Activated CD4-positive, alpha-beta memory T cell treated with anti-CD3 and anti-CD28 coated beads, Interleukin-2, amount 10 ng/mL, durations not matched to agents 7 days and 5 days (primary cell): ENCODE data around the gene CPNE2. TPM values are rescaled to one million over a fixed set of nuclear protein-coding genes. Genes with fewer than 3 reads are reported as not detected.

Experiments used
- CTCF ChIA-PET: fragments of 350-600 bp; sonication (Branson Sonifier 250); formaldehyde crosslinking; loops from one replicate; lab custom pipeline; 2021; ENCODE audit warnings: antibody characterized with exemption, inconsistent platforms; lab: Charles Lee
- POLR2A ChIA-PET: fragments of 350-600 bp; sonication (Branson Sonifier 250); formaldehyde crosslinking; loops from one replicate; lab custom pipeline; 2021; ENCODE audit warnings: antibody characterized with exemption; lab: Charles Lee
- DNase-seq: peaks from one replicate; pipeline ENCODE4 v3.0.0-alpha.2; 2020
- H3K27ac Mint-ChIP-seq: one replicate; pipeline ENCODE4 v1.8.0; 2021; ENCODE audit warnings: mild to moderate bottlenecking, mixed read lengths
- H3K27me3 Mint-ChIP-seq: one replicate; pipeline ENCODE4 v1.8.0; 2021; ENCODE audit warnings: mixed read lengths
- H3K36me3 Mint-ChIP-seq: one replicate; pipeline ENCODE4 v1.8.0; 2021; ENCODE audit warnings: low read depth, mixed read lengths
- H3K4me1 Mint-ChIP-seq: one replicate; pipeline ENCODE4 v1.8.0; 2021; ENCODE audit warnings: mixed read lengths
- H3K4me3 Mint-ChIP-seq: one replicate; pipeline ENCODE4 v1.8.0; 2021; ENCODE audit warnings: mild to moderate bottlenecking, mixed read lengths
- H3K9me3 Mint-ChIP-seq: one replicate; pipeline ENCODE4 v1.8.0; 2021; ENCODE audit warnings: mixed read lengths
- total RNA-seq, 2 experiments: library from RNA; stranded (reverse); gene quantifications; one replicate each; pipeline ENCODE4 v1.2.3, GENCODE V29; 2021

The CPNE2 gene
- total RNA-seq, 2 experiments from 2014 or later: 4.6 to 4.8 TPM

DNA sequence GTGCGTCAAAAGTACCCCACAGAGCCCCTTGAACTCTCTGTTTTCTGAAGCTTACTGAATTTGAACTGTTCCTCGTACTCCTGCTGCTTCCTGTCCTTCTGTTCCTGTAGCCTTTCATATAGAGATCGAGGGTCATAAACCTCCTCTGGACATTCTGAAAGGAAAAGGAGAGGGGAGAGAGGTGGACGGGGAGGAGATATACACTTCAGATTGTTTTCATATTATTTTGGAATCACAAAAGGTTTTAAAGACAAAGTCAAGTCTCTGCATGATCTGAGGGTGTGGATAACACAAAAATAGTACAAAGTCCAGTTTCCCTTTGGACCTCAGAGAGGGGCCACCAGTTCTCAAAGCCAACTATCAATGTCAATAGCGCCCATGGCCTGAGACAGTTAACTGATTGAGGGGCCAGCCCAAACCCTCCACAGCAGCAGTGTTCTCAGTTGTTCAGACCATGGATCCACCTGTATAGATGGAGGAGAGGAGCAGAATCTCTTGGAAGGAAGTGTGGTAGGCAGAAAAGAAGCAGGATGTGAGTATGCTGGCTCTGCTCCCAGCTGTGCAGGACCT, 80.4 kb downstream of the CPNE2 start:
- no peaks in the 10 kb centered on the region for H3K27me3 Mint-ChIP-seq
- ChIA-PET POLR2A (no interaction called here), CTCF (interaction anchor here (0.8 kb wide), 1 partner anchor 9 kb away, joined by 3 read pairs; no protein-coding TSS in a partner anchor)
- no peak for DNase-seq
- H3K4me3 Mint-ChIP-seq: no peak overlapping the region
- H3K9me3 Mint-ChIP-seq: no peaks in the 10 kb centered on the region
- H3K27ac Mint-ChIP-seq: no peak overlapping the region
- H3K36me3 Mint-ChIP-seq: peaks cover 50% of the 10 kb centered on the region
- H3K4me1 Mint-ChIP-seq: peaks cover 3% of the 10 kb centered on the region

DNA sequence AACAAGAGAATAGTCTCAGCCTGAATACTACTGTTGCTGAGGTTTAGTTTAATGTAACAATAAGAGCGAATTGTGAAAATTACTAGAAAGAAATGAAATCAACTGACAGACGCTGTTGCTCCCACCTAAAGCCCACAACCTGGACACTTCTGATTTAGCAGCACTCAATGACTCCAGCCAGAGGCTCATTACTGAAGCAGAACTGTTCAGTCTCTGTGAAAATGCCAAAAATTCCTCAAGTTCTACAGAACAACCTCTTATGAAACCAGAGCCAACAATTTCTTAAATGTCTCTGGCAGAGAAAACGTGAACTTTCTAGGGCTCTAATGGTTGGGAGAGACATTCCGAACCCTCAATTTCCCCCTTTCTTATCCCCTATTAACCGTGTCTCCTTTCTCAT, 83.5 kb downstream of the CPNE2 start:
- no peaks in the 10 kb centered on the region for H3K9me3 Mint-ChIP-seq
- no peak overlapping the region for H3K27ac Mint-ChIP-seq
- H3K4me1 Mint-ChIP-seq: peaks cover 2% of the 10 kb centered on the region
- ChIA-PET CTCF (interaction anchor here (1.1 to 1.3 kb wide), 2 partner anchors 10 to 124 kb away, joined by 3 read pairs; partner anchors contain the start of genes PSME3IP1 and RSPRY1), POLR2A (interaction anchor here (0.9 to 2.2 kb wide), 2 partner anchors 10 to 15 kb away, joined by 3 to 8 read pairs; partner anchors contain the start of genes PSME3IP1 and RSPRY1)
- H3K36me3 Mint-ChIP-seq: peaks cover 34% of the 10 kb centered on the region
- no peak overlapping the region for H3K4me3 Mint-ChIP-seq
- H3K27me3 Mint-ChIP-seq: no peaks in the 10 kb centered on the region
- DNase-seq: no peak

DNA sequence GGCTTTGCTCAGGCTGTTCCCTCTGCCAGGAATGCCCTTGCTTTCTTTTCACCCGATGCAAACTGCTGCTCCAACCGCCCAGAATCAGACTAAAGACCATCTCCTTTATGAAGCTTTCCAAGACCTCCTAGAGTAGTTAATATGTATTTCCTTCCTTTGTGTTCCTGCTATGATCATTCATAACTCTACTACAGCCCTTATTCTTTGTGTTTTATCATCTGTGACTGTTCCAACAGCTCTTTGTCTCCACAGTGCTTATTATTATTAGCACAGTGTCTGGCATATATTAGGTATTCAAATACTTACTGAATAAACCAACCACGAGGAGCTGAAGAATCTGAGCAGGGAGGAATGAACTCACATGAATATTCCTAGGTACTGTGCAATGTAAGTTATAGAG, 85.8 kb downstream of the CPNE2 start:
- POLR2A ChIA-PET: no interaction called here
- Mint-ChIP-seq H3K9me3 (no peaks in the 10 kb centered on the region), H3K36me3 (peaks cover 15% of the 10 kb centered on the region), H3K4me1 (peaks cover 11% of the 10 kb centered on the region), H3K4me3 (no peak overlapping the region), H3K27ac (no peak overlapping the region), H3K27me3 (no peaks in the 10 kb centered on the region)
- CTCF ChIA-PET: interaction anchor here (1.4 kb wide), 1 partner anchor 86 kb away, joined by 3 read pairs; the partner anchor contains the start of gene CPNE2
- DNase-seq: no peak

DNA sequence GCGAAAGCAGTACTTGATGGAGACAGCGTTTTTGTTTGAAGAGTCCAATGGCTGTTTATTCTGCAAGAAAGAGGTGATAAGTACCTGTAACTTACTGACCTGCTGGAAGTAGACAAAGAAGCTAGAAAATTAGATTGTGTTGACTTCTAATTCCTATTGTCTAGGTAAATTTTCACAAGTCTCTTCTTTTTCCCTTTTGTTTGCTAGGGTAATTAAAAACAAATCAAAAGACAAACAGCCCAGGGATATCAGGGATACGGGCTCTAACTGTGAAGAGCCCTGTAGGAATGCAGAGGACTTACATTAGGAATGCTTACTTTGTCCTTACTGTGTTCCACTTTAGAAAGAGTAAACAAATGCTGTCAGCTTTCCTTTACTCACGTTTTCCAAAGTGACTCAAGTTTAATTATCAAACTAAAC, 86.4 kb downstream of the CPNE2 start:
- Mint-ChIP-seq H3K36me3 (peaks cover 12% of the 10 kb centered on the region), H3K4me1 (peaks cover 13% of the 10 kb centered on the region), H3K4me3 (no peak overlapping the region), H3K27me3 (no peaks in the 10 kb centered on the region), H3K9me3 (no peaks in the 10 kb centered on the region), H3K27ac (no peak overlapping the region)
- ChIA-PET CTCF (interaction anchor here (1.4 kb wide), 1 partner anchor 86 kb away, joined by 3 read pairs; the partner anchor contains the start of gene CPNE2), POLR2A (no interaction called here)
- no peak for DNase-seq

DNA sequence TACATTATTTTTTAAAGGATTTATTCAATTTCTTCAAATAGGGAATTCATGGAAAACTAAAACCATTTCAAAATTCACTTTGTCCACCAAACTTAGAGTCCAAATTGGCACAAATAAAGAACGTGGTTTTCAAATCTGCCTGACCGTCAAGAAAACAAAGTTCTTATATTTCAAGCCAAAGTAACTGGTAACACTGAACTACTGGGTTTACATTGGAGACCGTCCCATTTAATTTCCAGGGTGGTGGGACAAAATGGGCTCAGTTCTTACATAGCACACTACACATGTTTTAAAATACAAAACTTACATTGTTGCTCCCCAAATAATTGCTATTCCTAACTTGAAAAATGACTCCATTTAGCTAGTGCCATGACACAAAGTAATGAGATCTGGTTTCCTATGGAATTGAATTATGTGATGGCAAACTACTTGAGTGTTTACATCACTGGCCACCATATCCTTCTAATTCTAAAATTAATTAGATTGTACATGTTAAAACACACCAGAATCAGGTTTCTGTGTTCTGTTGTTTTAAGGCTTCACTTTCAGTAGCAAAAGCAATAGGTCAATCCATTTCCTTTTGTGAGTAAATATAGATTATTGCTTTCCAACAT, 86.9 kb downstream of the CPNE2 start:
- DNase-seq: no peak

DNA sequence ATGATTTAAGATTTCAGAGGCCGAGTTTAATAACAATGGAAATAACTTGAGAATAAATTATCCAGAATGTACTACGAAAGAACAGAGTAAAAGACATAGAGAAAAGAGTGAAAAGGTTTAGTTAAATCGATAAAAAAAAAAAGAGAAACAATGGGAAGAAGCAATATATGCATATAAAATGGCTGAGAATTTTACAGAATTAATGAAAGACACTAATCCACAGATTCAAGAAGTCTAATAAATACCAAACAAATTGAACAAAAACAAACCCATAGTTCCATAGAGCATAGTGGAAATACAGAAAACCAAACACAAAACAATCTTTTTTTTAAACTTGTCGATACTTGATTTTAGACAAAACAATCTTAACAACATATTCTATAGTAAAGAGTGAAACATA, 91.7 kb downstream of the CPNE2 start:
- no peak for DNase-seq
- ChIA-PET POLR2A (interaction anchor here (1.8 kb wide), 1 partner anchor 32 kb away, joined by 7 read pairs; no protein-coding TSS in a partner anchor), CTCF (interaction anchor here (0.6 to 1.4 kb wide), 4 partner anchors 29 to 780 kb away, joined by 3 to 4 read pairs (median 3); partner anchors contain the start of gene CPNE2)
- Mint-ChIP-seq H3K27me3 (no peaks in the 10 kb centered on the region), H3K4me1 (peaks cover 45% of the 10 kb centered on the region), H3K27ac (no peak overlapping the region), H3K4me3 (peak overlapping the region; percentile 55), H3K9me3 (no peaks in the 10 kb centered on the region), H3K36me3 (peaks cover 15% of the 10 kb centered on the region)

More for the DNA sequence above, 86.9 kb downstream of the CPNE2 start:
- ChIA-PET CTCF (interaction anchor here (0.7 to 1.4 kb wide), 3 partner anchors 86 to 96 kb away, joined by 3 to 4 read pairs (median 3); partner anchors contain the start of gene CPNE2), POLR2A (no interaction called here)
- H3K36me3 Mint-ChIP-seq: peaks cover 14% of the 10 kb centered on the region
- H3K9me3 Mint-ChIP-seq: no peaks in the 10 kb centered on the region
- H3K4me3 Mint-ChIP-seq: no peak overlapping the region
- H3K27ac Mint-ChIP-seq: no peak overlapping the region
- H3K4me1 Mint-ChIP-seq: peaks cover 18% of the 10 kb centered on the region
- no peaks in the 10 kb centered on the region for H3K27me3 Mint-ChIP-seq

DNA sequence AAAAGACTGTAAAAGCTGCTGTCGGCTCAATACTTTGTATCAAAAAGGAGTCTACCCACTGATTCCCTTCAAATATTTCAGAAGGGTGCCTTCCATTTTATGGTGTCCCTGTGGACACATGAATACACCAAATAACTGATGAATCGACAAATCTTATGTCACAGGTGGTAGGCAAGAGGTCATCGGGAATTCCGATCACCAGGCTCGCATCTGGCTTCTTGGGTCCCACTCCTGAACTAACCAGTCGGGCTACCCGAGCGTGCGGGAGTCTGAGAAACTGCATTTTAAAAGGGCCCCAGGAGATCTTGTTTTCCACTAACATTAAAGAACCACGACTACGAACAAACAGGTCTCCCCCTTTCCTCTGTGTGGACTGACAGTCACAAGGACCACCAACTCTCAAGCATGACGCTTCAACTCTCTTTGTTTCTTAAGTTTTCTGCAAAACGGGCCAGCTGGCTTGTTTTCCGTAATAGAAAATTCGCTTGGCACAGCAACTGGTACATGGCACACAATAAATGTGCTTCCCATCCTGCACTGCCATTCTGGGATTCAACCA, 92.6 kb downstream of the CPNE2 start:
- ChIA-PET CTCF (interaction anchor here (0.9 to 1.4 kb wide), 3 partner anchors 44 to 232 kb away, joined by 3 to 8 read pairs (median 7); no protein-coding TSS in a partner anchor), POLR2A (interaction anchor here (0.7 to 2.3 kb wide), 23 partner anchors 10 to 559 kb away, joined by 3 to 9 read pairs (median 3); partner anchors contain the start of genes ARL2BP, CIAPIN1, COQ9 and MT1E)
- Mint-ChIP-seq H3K27me3 (no peaks in the 10 kb centered on the region), H3K27ac (peak overlapping the region; percentile 81), H3K9me3 (no peaks in the 10 kb centered on the region), H3K36me3 (peaks cover 17% of the 10 kb centered on the region), H3K4me3 (peak overlapping the region; percentile 96), H3K4me1 (peaks cover 44% of the 10 kb centered on the region)
- DNase-seq: no peak

DNA sequence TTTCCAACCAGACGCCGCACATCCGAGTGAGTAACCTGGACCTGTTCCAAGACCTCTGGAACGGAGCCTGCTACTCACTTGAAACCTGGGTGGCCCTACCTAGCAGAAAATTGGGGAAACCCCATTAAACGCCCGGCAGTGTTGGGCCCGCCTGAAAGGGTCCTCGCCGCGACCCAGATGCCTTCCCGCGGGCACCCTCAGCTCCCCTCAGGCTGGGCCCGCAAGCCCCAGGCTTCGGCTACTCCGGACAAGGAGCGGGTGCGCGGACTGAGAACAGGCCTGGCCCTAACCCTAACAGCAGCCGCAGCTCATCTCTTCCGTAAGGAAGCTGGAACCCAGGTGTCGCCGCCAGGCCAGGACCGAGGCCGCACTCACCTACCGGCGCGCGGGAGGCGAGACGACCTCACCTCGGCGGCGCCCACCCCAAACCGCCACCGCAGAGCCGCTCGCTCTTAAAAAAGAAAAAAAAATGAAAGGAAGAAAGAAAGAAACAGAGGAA, 93.1 kb downstream of the CPNE2 start:
- Mint-ChIP-seq H3K27ac (peak overlapping the region; percentile 81), H3K27me3 (no peaks in the 10 kb centered on the region), H3K4me1 (peaks cover 44% of the 10 kb centered on the region), H3K9me3 (no peaks in the 10 kb centered on the region), H3K36me3 (peaks cover 17% of the 10 kb centered on the region), H3K4me3 (peak overlapping the region; percentile 96)
- DNase-seq: no peak
- POLR2A ChIA-PET: interaction anchor here (0.5 to 2.3 kb wide), 35 partner anchors 10 to 560 kb away, joined by 3 to 9 read pairs (median 3); partner anchors contain the start of genes ARL2BP, CIAPIN1, COQ9 and MT1E
- CTCF ChIA-PET: interaction anchor here (0.6 to 1.5 kb wide), 7 partner anchors 10 to 484 kb away, joined by 3 to 8 read pairs (median 4); no protein-coding TSS in a partner anchor

DNA sequence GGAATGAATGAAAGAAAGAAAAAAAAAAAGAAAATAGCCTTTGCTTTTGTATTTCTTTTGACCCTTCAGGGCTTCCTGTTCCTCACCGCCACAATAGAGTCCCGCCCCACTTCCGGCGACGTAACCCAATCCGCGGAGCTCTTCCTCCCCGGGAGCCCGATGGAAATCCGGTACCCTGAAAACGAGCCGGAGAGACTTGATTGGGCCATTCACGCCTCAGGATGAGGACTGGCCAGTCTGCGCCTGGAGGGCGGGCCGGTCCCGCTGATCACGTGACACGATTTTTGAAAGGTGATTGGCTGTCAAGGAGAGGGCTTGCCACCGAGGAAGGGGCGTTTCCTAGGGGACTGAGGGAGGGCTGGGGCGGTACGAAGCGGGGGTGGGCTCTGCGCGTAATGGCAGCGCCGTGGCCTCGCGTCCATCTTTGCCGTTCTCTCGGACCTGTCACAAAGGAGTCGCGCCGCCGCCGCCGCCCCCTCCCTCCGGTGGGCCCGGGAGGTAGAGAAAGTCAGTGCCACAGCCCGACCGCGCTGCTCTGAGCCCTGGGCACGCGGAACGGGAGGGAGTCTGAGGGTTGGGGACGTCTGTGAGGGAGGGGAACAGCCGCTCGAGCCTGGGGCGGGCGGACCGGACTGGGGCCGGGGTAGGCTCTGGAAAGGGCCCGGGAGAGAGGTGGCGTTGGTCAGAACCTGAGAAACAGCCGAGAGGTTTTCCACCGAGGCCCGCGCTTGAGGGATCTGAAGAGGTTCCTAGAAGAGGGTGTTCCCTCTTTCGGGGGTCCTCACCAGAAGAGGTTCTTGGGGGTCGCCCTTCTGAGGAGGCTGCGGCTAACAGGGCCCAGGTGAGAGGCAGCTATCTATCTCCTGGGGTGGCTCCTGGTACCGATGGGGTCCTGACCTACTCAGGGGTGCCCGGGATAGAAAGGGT, 93.8 kb downstream of the CPNE2 start, which contains the start of the genes PSME3IP1 and RSPRY1:
TSS of gene PSME3IP1 (minus strand) at position 95 of the 927 bp plus-strand sequence. CDS start 12,185 bp downstream, outside the sequence.
TSS of gene RSPRY1 (plus strand) at position 385 of the 927 bp plus-strand sequence. CDS start 18,330 bp downstream, outside the sequence.
- Mint-ChIP-seq H3K27me3 (no peaks in the 10 kb centered on the region), H3K4me3 (peak within 1 kb of the TSS; percentile 96), H3K4me1 (peaks cover 44% of the 10 kb centered on the region), H3K27ac (peak within 1 kb of the TSS; percentile 81), H3K9me3 (no peaks in the 10 kb centered on the region), H3K36me3 (peaks cover 17% of the 10 kb centered on the region)
- CTCF ChIA-PET: interaction anchor here (0.6 to 1.5 kb wide), 9 partner anchors 11 to 485 kb away, joined by 3 to 8 read pairs (median 3); no protein-coding TSS in a partner anchor
- peak; percentile 99 for DNase-seq
- POLR2A ChIA-PET: interaction anchor here (0.5 to 2.3 kb wide), 38 partner anchors 9 to 762 kb away, joined by 3 to 9 read pairs (median 3); partner anchors contain the start of genes ARL2BP, CIAPIN1, COQ9 and MT1E

DNA sequence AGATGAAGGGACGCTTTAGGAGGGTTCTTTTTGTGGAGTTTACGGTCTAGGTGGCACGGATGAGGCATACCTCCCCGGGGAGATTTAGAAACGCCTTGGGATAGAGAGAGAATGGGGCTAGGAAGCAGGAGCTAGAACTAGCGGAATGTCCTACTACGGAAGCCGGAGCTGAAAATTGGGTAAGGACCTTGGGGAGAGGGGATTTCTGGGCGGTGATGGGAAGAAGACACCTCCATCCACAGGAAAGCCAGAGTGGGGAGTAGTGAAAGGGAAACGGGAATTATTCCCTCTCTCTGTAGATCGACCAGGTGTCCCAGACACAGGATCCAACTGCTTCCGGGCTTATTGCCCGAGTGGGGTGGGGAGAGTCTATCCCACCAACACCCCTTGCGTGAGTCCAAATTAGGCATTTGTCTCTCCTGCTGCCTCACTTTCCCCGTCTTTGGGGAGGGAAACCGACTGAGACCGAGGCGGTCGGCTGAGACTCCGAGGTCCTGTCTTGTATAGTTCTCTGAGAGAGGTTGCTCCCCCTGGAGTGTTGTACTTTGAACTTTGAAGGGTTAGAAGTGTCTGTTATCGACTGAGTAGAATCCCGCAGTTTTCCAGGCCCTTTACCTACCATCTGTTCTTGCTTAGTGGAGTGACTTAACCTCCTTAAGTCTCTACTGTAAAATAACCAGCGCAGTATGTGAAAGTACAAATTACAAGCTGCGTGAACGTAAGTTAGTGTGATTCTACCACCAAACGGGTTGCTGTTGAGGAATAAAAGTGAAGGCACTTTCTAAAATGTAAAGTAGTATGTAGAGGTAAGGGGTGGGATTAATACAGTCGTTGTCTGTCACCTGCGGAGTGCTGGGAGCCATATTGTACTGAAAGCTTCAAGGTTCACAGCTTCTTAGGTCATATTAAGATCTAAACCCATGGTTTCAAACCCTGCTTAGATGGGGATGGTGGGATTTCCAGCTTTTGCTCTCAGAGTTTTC, 94.8 kb downstream of the CPNE2 start:
- Mint-ChIP-seq H3K36me3 (peaks cover 17% of the 10 kb centered on the region), H3K27ac (peak overlapping the region; percentile 81), H3K9me3 (no peaks in the 10 kb centered on the region), H3K4me3 (peak overlapping the region; percentile 96), H3K27me3 (no peaks in the 10 kb centered on the region), H3K4me1 (peaks cover 43% of the 10 kb centered on the region)
- peak; percentile 32 for DNase-seq
- CTCF ChIA-PET: interaction anchor here (0.7 to 1.5 kb wide), 6 partner anchors 59 to 232 kb away, joined by 3 to 8 read pairs (median 3); no protein-coding TSS in a partner anchor
- POLR2A ChIA-PET: interaction anchor here (0.6 to 2.3 kb wide), 9 partner anchors 16 to 763 kb away, joined by 3 to 9 read pairs (median 4); partner anchors contain the start of gene ARL2BP
